ENCODE data around the gene BICC1.

DNA sequence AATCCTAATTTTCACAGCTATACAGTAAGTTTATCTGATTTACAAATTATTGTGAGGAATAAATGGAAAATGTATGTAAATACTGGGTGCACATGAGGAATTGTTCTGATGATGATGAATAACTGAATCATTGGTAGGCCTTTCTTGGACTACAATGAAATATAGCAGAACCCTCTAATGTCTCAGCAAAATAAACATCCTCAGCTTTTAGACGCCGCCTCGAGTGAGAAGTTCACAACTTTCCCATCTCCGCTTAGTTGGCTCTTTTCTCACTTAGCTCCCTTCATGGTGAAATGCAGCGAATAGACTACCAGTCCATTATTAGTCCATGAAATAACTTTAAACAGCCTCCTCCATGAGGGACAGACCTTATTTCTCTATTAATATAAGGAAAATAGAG lies 182.3 kb downstream of the BICC1 start:
- TF ChIP-seq EZH2 (IDR thresholded peaks at IDR 0.05; ENCODE audit: borderline replicate concordance), result no peak
- TF ChIP-seq CTCF (IDR thresholded peaks at IDR 0.05; ENCODE audit: poor library complexity), result no peak
